Prostate gland (tissue), 2 donors: Measurements from ENCODE around the gene MFSD12. TPM values are rescaled to one million over a fixed set of nuclear protein-coding genes. Genes with fewer than 3 reads are reported as not detected.
A peak's percentile ranks its signal among the peaks of the same experiment; 100 is the strongest.

ENCODE experiments used
- DNase-seq: peaks from one replicate; pipeline ENCODE4 v3.0.0-alpha.2; 2019; ENCODE audit warnings: low spot score
- H3K27ac ChIP-seq, 2 donors: fragments of 200-600 bp; sonication (generic); 2 replicates each; pipeline ENCODE4 v1.5.1; 2017 to 2019
- H3K27me3 ChIP-seq: fragments of 200-600 bp; sonication (generic); replicated peaks from 2 replicates; pipeline ENCODE4 v1.5.1; 2019; ENCODE audit not compliant: insufficient read depth
- H3K36me3 ChIP-seq, 2 donors: fragments of 200-600 bp; sonication (generic); 1 replicate in 1 of 2; 2 replicates in 1 of 2; pipeline versions ENCODE4 v1.5.1 to v1.8.1; 2017 to 2019
- H3K4me1 ChIP-seq: fragments of 200-600 bp; sonication (generic); replicated peaks from 2 replicates; pipeline ENCODE4 v1.5.1; 2019
- H3K4me3 ChIP-seq, 2 donors: fragments of 200-600 bp; sonication (generic); 2 replicates each; pipeline ENCODE4 v1.5.1; 2017 to 2019
- H3K9me3 ChIP-seq: fragments of 200-600 bp; sonication (generic); 2 replicates; pipeline ENCODE4 v1.5.1; 2017
- CTCF ChIP-seq, 4 experiments: fragments of 200-600 bp in 2 of 4; fragments of 450-650 bp in 2 of 4; sonication (generic) in 2 of 4; IDR thresholded peaks; 1 replicate in 3 of 4; 2 replicates in 1 of 4; pipeline ENCODE4 v1.5.1; 2016 to 2019; ENCODE audit warnings: antibody characterized with exemption in 4 of 4, mild to moderate bottlenecking in 2 of 4, moderate library complexity in 2 of 4
- POLR2A ChIP-seq: fragments of 450-650 bp; IDR thresholded peaks from one replicate; pipeline ENCODE4 v1.6.1; 2016; ENCODE audit warnings: antibody characterized with exemption, mild to moderate bottlenecking
- POLR2AphosphoS5 ChIP-seq: sonication (generic); formaldehyde crosslinking; IDR thresholded peaks from one replicate; pipeline ENCODE4 v1.6.1; 2017; ENCODE audit warnings: antibody characterized with exemption
- WGBS: methylation state at CpG from one replicate; pipeline ENCODE4 v1.1.5; 2018; 5-methylcytosine and 5-hydroxymethylcytosine counted together
- intact Hi-C: fragments of 100-400 bp; cut with DNase I; formaldehyde crosslinking; loops from one replicate; pipeline ENCODE4 v1.14.2; 2022
- total RNA-seq, 2 donors: library from RNA; depleted of rRNA; stranded (reverse); fragments of >200 nt; gene quantifications; one replicate each; pipeline ENCODE4 v1.1.0, GENCODE V29; 2016

Gene MFSD12
- total RNA-seq, 2 donors from 2014 or later = 60.5 to 86.1 TPM

GRCh38 chr19:3517638-3518037, 39.7 kb downstream of the MFSD12 start:
- no peak for DNase-seq
- Histone ChIP-seq H3K4me3 (no peak overlapping the region), H3K36me3 (no peaks in the 10 kb centered on the region), H3K27ac (no peak overlapping the region), H3K27me3 (no peaks in the 10 kb centered on the region), H3K4me1 (peaks cover 5% of the 10 kb centered on the region), H3K9me3 (no peaks in the 10 kb centered on the region)
- TF ChIP-seq CTCF (IDR thresholded peaks at IDR 0.05) = no peak
- WGBS = 87% methylated on average over 2 of the region's 2 CpGs
- intact Hi-C loops = no loop called here

GRCh38 chr19:3516675-3517207, 40.6 kb downstream of the MFSD12 start:
- peak; percentile 29 for DNase-seq
- Histone ChIP-seq H3K27me3 (no peaks in the 10 kb centered on the region), H3K4me1 (peaks cover 5% of the 10 kb centered on the region), H3K9me3 (no peaks in the 10 kb centered on the region), H3K27ac (no peak overlapping the region), H3K36me3 (no peaks in the 10 kb centered on the region), H3K4me3 (no peak overlapping the region)
- intact Hi-C loops = no loop called here
- WGBS = 32% methylated on average over 15 of the region's 15 CpGs
- TF ChIP-seq CTCF (IDR thresholded peaks at IDR 0.05) (no peak), POLR2A (no peak), POLR2AphosphoS5 (no peak)

- H3K4me1 ChIP-seq = peaks cover 5% of the 10 kb centered on the region
- intact Hi-C loops = no loop called here
- no peaks in the 10 kb centered on the region for H3K27me3 ChIP-seq
- no peaks in the 10 kb centered on the region for H3K36me3 ChIP-seq
- no peak overlapping the region for H3K27ac ChIP-seq
- no peaks in the 10 kb centered on the region for H3K9me3 ChIP-seq
- 53% methylated on average over 15 of the region's 15 CpGs for WGBS
- no peak for TF ChIP-seq CTCF (IDR thresholded peaks at IDR 0.05)
- TF ChIP-seq POLR2AphosphoS5 = no peak
- no peak for TF ChIP-seq POLR2A
- DNase-seq = no peak
- no peak overlapping the region for H3K4me3 ChIP-seq
Observed at GRCh38 chr19:3515891-3516422, 41.4 kb downstream of the MFSD12 start.

GRCh38 chr19:3514930-3515329, 42.5 kb downstream of the MFSD12 start:
- H3K4me3 ChIP-seq = no peak overlapping the region
- no peaks in the 10 kb centered on the region for H3K36me3 ChIP-seq
- H3K9me3 ChIP-seq = no peaks in the 10 kb centered on the region
- no peak overlapping the region for H3K27ac ChIP-seq
- 75% methylated on average over 9 of the region's 12 CpGs for WGBS
- intact Hi-C loops = no loop called here
- no peak for DNase-seq
- H3K4me1 ChIP-seq = peaks cover 5% of the 10 kb centered on the region
- no peaks in the 10 kb centered on the region for H3K27me3 ChIP-seq
- TF ChIP-seq CTCF (IDR thresholded peaks at IDR 0.05) = no peak
- no peak for TF ChIP-seq POLR2A
- TF ChIP-seq POLR2AphosphoS5 = no peak
